Measurements from ENCODE around the gene SYNE2.
"Not testable (repeated sequence)": the region's sequence is repeated elsewhere in the genome, so short reads cannot be mapped to it uniquely, and the experiment has no call there.

- not testable (repeated sequence) for TF ChIP-seq CTCF (IDR thresholded peaks at IDR 0.05; ENCODE audit: extremely low read depth in 1 of 2, insufficient read depth in 1 of 2, low read depth in 1 of 2, low read length in 2 of 2); POLR2AphosphoS5 (IDR thresholded peaks at IDR 0.05; ENCODE audit: insufficient read depth, low read depth, low read length); EZH2 (IDR thresholded peaks at IDR 0.05; ENCODE audit: borderline replicate concordance, low read depth, low read length, severe bottlenecking); MYC (IDR thresholded peaks at IDR 0.05; ENCODE audit: low read depth, low read length); POLR2A (IDR thresholded peaks at IDR 0.05; ENCODE audit: low read depth, low read length); FOS (IDR thresholded peaks at IDR 0.05; ENCODE audit: borderline replicate concordance, insufficient read depth, low read length); MAX (IDR thresholded peaks at IDR 0.05; ENCODE audit: insufficient read depth, insufficient read length)
These were observed 265.6 kb downstream of the SYNE2 start for GRCh38 chr14:64118403-64118742.

Measured in endothelial cell of umbilical vein (primary cell).